ENCODE results near the gene FASTK. TPM values are rescaled to one million over a fixed set of nuclear protein-coding genes. Genes with fewer than 3 reads are reported as not detected.

The FASTK gene
- total RNA-seq, 1 donor = 86.0 TPM

GRCh38 chr7:151107882-151108281, 27.3 kb upstream of the FASTK start:
- DNase-seq (ENCODE audit: low read depth) = no peak
- TF ChIP-seq CTCF (IDR thresholded peaks at IDR 0.05; ENCODE audit: insufficient read depth, low read length) = no peak
- no peak overlapping the region for H3K4me3 ChIP-seq (ENCODE audit: low read depth, low read length)

DNA sequence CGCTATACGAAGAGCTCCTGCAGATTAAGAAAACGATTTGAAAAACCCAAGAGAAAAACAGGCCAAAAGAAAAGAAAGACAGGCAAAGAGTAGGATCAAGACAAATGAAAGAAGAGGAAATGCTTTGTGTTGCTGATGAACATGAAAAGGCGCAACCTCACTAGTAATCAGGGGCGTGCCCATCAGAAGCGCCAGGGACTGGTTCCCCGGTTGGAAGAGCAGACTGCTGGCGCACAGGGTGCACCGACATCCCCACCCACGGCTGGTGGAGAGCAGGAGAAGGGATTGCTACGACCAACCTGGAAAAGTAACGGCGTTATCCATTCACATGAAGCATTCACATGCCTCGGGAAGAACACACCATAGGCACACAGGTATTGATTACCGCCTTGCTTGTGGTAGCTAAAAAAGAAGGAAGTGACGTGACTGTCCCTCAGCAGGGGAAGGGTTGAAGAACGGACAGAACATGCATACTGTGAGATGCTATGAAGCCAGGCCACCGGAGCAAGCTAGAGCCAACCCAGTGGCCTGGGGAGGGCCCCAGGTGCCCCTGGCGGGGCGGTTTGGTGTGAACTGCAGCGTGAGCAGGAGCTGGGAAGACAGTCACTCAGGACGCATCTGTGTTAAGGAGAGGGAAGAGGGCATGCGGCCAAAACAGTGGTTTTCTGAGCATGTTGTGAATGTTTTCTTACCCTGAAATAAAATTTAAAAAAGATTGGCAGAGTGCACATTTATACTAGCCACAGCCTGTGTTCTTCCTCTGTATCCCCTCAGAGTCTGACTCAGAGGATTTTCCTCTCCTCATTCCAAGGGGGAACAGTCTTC, 24.0 kb upstream of the FASTK start:
- no peak for TF ChIP-seq CTCF (IDR thresholded peaks at IDR 0.05; ENCODE audit: insufficient read depth, low read length)
- no peak overlapping the region for H3K4me3 ChIP-seq (ENCODE audit: low read depth, low read length)
- DNase-seq (ENCODE audit: low read depth) = peak; percentile 65

DNA sequence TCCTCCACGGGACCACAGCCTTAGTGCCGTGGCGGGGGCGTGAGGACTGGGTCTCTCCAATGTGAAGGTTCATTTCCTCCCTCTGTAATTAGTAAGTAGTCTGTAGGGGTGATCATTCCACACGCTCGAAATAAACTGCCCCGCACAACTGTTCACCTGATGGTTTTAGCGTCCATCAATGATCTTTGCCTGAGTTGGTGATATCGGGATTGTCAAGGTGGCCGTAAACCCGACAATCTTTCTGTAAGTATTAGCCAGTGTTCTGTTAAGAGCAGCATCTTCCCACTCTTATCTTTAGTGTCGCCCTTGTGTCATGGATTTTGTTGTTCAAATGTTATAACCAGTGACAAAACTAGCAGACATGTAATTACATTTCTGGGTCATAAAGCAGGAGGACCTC, 23.4 kb upstream of the FASTK start:
- no peak for DNase-seq (ENCODE audit: low read depth)
- no peak for TF ChIP-seq CTCF (IDR thresholded peaks at IDR 0.05; ENCODE audit: insufficient read depth, low read length)
- H3K4me3 ChIP-seq (ENCODE audit: low read depth, low read length) = no peak overlapping the region

DNA sequence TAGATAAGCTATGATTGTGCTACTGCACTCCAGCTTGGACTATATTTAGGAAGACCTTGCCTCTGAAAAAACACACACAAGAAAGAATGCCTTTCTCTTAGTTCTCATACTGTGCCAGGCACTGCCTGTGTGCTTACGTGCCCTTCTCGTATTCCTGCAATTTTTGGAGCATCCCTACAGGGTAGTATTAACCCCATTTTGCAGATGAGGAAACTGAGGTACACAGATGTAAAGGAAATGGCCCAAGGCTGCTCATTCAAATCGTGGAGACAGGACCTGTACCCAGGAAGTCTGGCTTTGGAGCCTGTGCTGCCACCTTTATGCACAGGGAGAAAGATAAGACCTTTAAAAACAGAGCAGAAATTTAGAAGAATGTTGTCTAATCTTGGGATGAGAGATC, 22.4 kb upstream of the FASTK start:
- no peak overlapping the region for H3K4me3 ChIP-seq (ENCODE audit: low read depth, low read length)
- DNase-seq (ENCODE audit: low read depth) = no peak
- no peak for TF ChIP-seq CTCF (IDR thresholded peaks at IDR 0.05; ENCODE audit: insufficient read depth, low read length)

- DNase-seq (ENCODE audit: low read depth) = no peak
- no peak overlapping the region for H3K4me3 ChIP-seq (ENCODE audit: low read depth, low read length)
- no peak for TF ChIP-seq CTCF (IDR thresholded peaks at IDR 0.05; ENCODE audit: insufficient read depth, low read length)
These were observed 21.2 kb upstream of the FASTK start for GRCh38 chr7:151101621-151102396.

GRCh38 chr7:151100921-151101320, 20.3 kb upstream of the FASTK start:
- no peak for TF ChIP-seq CTCF (IDR thresholded peaks at IDR 0.05; ENCODE audit: insufficient read depth, low read length)
- DNase-seq (ENCODE audit: low read depth) = no peak
- no peak overlapping the region for H3K4me3 ChIP-seq (ENCODE audit: low read depth, low read length)

Measured in fibroblast of the aortic adventitia (primary cell).